ENCODE results near the gene NCAPD3.

DNA sequence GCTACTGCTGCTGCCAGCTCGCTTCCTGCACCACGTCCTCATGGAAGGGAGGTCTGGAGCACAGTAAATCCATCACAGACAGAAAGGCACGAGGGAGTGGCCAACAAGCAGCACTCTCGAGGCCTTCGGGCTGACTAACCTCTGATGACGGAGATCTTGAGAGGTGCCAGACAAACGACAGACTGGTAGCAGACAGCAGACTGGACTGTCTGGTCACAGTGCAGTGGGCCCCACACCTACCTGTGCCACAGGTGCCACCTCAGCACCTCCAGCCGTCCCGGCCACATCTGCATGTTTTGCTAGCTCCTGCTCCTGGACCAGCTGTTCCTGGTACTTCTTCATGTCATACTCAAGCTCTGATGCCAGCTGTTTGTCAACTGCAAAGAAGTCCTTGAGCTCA is 64.1 kb downstream of the NCAPD3 start:
- no peak for TF ChIP-seq EZH2phosphoT487 (IDR thresholded peaks at IDR 0.05; ENCODE audit: insufficient read depth, low read depth)
- no peak for TF ChIP-seq EZH2 (IDR thresholded peaks at IDR 0.05; ENCODE audit: insufficient read depth, poor library complexity, severe bottlenecking)

Measured in GM23248 (cell line).